Loucy (cell line): ENCODE measurements around the gene RRP8.

Experiments
- H2AFZ ChIP-seq: fragments of 200-600 bp; sonication (generic); 2 replicates; pipeline ENCODE4 v1.6.0; 2016; ENCODE audit warnings: antibody characterized with exemption, mild to moderate bottlenecking, low read length, moderate library complexity
- H3F3A ChIP-seq: fragments of 200-600 bp; 2 replicates; pipeline ENCODE4 v1.6.0; 2016; ENCODE audit warnings: antibody characterized with exemption, low read depth, mild to moderate bottlenecking
- H3K27me3 ChIP-seq: fragments of 200-600 bp; sonication (generic); 2 replicates; pipeline ENCODE4 v1.6.1; 2014; ENCODE audit warnings: low read length, mild to moderate bottlenecking; ENCODE audit not compliant: insufficient read depth, poor library complexity, severe bottlenecking
- H3K36me3 ChIP-seq: fragments of 200-600 bp; sonication (generic); 2 replicates; pipeline ENCODE4 v1.6.1; 2016; ENCODE audit warnings: low read length; ENCODE audit not compliant: insufficient read depth
- H3K4me1 ChIP-seq: fragments of 200-600 bp; sonication (generic); 2 replicates; pipeline ENCODE4 v1.5.1; 2014; ENCODE audit warnings: low read length, mild to moderate bottlenecking; ENCODE audit not compliant: insufficient read depth, poor library complexity, severe bottlenecking
- H3K4me2 ChIP-seq: fragments of 200-600 bp; sonication (generic); 2 replicates; pipeline ENCODE4 v1.6.0; 2014; ENCODE audit warnings: antibody characterized with exemption, low read length, low read depth, mild to moderate bottlenecking; ENCODE audit not compliant: poor library complexity, severe bottlenecking
- H3K4me3 ChIP-seq: fragments of 200-600 bp; sonication (generic); 2 replicates; pipeline ENCODE4 v1.5.1; 2014; ENCODE audit warnings: low read length, mild to moderate bottlenecking, mixed read lengths; ENCODE audit not compliant: poor library complexity, severe bottlenecking
- H3K79me2 ChIP-seq: fragments of 200-600 bp; sonication (generic); 2 replicates; pipeline ENCODE4 v1.6.1; 2014; ENCODE audit warnings: low read length; ENCODE audit not compliant: insufficient read depth
- H3K9ac ChIP-seq: fragments of 200-600 bp; sonication (generic); 2 replicates; pipeline ENCODE4 v1.6.0; 2014; ENCODE audit warnings: mild to moderate bottlenecking, low read depth, low read length, moderate library complexity; ENCODE audit not compliant: poor library complexity, severe bottlenecking
- H3K9me2 ChIP-seq: fragments of 200-600 bp; sonication (generic); replicated peaks from 2 replicates; pipeline ENCODE4 v1.6.1; 2016; ENCODE audit warnings: low read depth, low read length, mixed read lengths
- H3K9me3 ChIP-seq: fragments of 200-600 bp; sonication (generic); 2 replicates; pipeline ENCODE4 v1.6.1; 2014; ENCODE audit warnings: mild to moderate bottlenecking, antibody characterized with exemption, low read length, low read depth; ENCODE audit not compliant: insufficient read depth
- H4K20me1 ChIP-seq: fragments of 200-600 bp; sonication (generic); 2 replicates; pipeline ENCODE4 v1.6.0; 2014; ENCODE audit warnings: antibody characterized with exemption, low read length, mild to moderate bottlenecking; ENCODE audit not compliant: insufficient read depth, poor library complexity, severe bottlenecking
- EZH2phosphoT487 ChIP-seq: fragments of 200-600 bp; IDR thresholded peaks from 2 replicates; pipeline ENCODE4 v1.6.1; 2018; ENCODE audit warnings: antibody characterized with exemption, mild to moderate bottlenecking, moderate library complexity, borderline replicate concordance
- TF ChIP-seq, protein P1 (sequence below): fragments of 200-600 bp; sonication (generic); conservative IDR thresholded peaks from 2 replicates; pipeline ENCODE4 v1.5.1; 2014; ENCODE audit warnings: mild to moderate bottlenecking, antibody characterized with exemption, low read length

RRP8 gene

DNA sequence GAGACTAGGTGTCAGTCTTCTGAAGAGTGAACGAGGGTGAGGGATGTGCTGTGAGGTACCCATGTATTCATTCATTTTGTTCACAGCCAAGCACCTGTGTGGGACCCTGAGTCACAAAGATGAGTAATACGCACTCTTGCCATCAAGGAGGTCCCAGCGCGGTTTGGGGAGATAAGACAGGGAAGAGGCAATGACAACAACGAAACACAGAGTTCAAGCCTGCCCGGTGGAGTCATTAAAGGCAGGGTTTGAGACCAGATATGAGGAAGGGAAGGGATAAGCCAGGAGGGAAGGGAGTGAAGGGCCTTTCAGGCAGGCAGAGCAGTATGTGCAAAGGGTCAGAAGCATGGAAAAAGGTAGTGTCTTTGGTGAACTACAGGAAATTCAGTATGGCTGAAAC, 47.6 kb upstream of the RRP8 start:
- Histone ChIP-seq H2AFZ (no peak overlapping the region), H3F3A (no peaks in the 10 kb centered on the region), H3K36me3 (no peaks in the 10 kb centered on the region), H3K9me3 (no peaks in the 10 kb centered on the region), H3K9me2 (no peaks in the 10 kb centered on the region), H4K20me1 (no peaks in the 10 kb centered on the region), H3K4me3 (no peak overlapping the region), H3K9ac (no peak overlapping the region), H3K4me1 (peaks cover 21% of the 10 kb centered on the region), H3K4me2 (no peak overlapping the region), H3K79me2 (no peaks in the 10 kb centered on the region), H3K27me3 (no peaks in the 10 kb centered on the region)
- TF ChIP-seq, protein P1, sequence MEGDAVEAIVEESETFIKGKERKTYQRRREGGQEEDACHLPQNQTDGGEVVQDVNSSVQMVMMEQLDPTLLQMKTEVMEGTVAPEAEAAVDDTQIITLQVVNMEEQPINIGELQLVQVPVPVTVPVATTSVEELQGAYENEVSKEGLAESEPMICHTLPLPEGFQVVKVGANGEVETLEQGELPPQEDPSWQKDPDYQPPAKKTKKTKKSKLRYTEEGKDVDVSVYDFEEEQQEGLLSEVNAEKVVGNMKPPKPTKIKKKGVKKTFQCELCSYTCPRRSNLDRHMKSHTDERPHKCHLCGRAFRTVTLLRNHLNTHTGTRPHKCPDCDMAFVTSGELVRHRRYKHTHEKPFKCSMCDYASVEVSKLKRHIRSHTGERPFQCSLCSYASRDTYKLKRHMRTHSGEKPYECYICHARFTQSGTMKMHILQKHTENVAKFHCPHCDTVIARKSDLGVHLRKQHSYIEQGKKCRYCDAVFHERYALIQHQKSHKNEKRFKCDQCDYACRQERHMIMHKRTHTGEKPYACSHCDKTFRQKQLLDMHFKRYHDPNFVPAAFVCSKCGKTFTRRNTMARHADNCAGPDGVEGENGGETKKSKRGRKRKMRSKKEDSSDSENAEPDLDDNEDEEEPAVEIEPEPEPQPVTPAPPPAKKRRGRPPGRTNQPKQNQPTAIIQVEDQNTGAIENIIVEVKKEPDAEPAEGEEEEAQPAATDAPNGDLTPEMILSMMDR: no peak
- TF ChIP-seq EZH2phosphoT487: no peak

DNA sequence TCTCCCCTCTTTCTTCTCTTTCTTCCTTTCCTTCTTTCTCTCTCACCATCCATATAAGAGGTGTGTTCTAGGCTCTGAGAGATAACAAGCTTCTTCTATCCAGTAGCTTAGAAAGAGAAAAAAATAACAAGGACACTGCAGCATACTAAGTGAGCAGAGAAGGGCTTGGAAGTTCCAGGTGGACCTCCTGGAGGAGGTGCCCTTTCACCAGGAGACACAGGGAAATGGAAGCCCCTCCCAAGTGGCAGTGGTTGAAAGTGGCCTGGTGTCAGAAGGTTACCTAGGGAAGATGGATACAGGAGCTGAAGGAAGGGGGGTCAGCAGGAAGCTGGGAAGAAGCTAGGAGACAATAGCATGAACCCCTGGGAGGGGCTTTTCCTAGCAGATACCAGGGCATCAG, 46.7 kb upstream of the RRP8 start:
- H3K9ac ChIP-seq: no peak overlapping the region
- H3K9me2 ChIP-seq: no peaks in the 10 kb centered on the region
- no peak overlapping the region for H2AFZ ChIP-seq
- no peak overlapping the region for H3K4me3 ChIP-seq
- TF ChIP-seq, protein P1: no peak
- no peak overlapping the region for H3K4me2 ChIP-seq
- H3F3A ChIP-seq: no peaks in the 10 kb centered on the region
- H3K79me2 ChIP-seq: no peaks in the 10 kb centered on the region
- H3K36me3 ChIP-seq: no peaks in the 10 kb centered on the region
- H3K9me3 ChIP-seq: no peaks in the 10 kb centered on the region
- H4K20me1 ChIP-seq: no peaks in the 10 kb centered on the region
- no peaks in the 10 kb centered on the region for H3K27me3 ChIP-seq
- H3K4me1 ChIP-seq: peaks cover 28% of the 10 kb centered on the region

DNA sequence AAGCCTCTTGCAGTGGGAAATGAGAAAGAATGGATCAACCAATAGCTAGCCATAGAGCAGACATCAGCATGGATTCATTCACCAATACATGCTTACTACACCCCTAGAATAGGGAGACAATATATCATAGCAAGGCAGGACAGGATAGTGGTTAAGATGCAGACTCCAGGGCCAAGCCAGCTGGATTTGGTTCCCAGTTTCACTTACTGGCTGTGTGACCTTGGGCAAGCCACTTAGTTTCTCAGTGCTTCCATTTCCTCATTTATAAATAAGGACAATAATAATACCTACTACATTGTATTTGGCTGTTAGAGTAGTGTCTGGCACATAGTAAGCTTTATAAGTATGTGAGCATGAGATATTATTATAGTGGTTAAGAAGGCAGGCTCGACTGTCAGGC, 45.1 kb upstream of the RRP8 start:
- Histone ChIP-seq H3K9ac (no peak overlapping the region), H3K4me1 (peaks cover 28% of the 10 kb centered on the region), H3K79me2 (no peaks in the 10 kb centered on the region), H3K27me3 (no peaks in the 10 kb centered on the region), H2AFZ (no peak overlapping the region), H3K4me3 (no peak overlapping the region), H3K36me3 (no peaks in the 10 kb centered on the region), H4K20me1 (no peaks in the 10 kb centered on the region), H3K9me2 (no peaks in the 10 kb centered on the region), H3K9me3 (no peaks in the 10 kb centered on the region), H3K4me2 (no peak overlapping the region), H3F3A (no peaks in the 10 kb centered on the region)
- no peak for TF ChIP-seq EZH2phosphoT487
- TF ChIP-seq, protein P1: no peak
